LHCN-M2 (cell line): ENCODE measurements around the gene EPN3. TPM values are rescaled to one million over a fixed set of nuclear protein-coding genes. Genes with fewer than 3 reads are reported as not detected.
A peak's percentile ranks its signal among the peaks of the same experiment; 100 is the strongest.

ENCODE experiments used
- DNase-seq: peaks from one replicate; pipeline ENCODE4 v3.0.0-alpha.2; 2012; ENCODE audit warnings: low read depth
- total RNA-seq: library from RNA; depleted of rRNA; stranded (reverse); fragments of >200 nt; gene quantifications from 2 replicates; pipeline ENCODE4 v1.2.3, GENCODE V29; 2014

EPN3 gene
- total RNA-seq, 1 experiment from 2014 or later: 0.11 TPM

DNA sequence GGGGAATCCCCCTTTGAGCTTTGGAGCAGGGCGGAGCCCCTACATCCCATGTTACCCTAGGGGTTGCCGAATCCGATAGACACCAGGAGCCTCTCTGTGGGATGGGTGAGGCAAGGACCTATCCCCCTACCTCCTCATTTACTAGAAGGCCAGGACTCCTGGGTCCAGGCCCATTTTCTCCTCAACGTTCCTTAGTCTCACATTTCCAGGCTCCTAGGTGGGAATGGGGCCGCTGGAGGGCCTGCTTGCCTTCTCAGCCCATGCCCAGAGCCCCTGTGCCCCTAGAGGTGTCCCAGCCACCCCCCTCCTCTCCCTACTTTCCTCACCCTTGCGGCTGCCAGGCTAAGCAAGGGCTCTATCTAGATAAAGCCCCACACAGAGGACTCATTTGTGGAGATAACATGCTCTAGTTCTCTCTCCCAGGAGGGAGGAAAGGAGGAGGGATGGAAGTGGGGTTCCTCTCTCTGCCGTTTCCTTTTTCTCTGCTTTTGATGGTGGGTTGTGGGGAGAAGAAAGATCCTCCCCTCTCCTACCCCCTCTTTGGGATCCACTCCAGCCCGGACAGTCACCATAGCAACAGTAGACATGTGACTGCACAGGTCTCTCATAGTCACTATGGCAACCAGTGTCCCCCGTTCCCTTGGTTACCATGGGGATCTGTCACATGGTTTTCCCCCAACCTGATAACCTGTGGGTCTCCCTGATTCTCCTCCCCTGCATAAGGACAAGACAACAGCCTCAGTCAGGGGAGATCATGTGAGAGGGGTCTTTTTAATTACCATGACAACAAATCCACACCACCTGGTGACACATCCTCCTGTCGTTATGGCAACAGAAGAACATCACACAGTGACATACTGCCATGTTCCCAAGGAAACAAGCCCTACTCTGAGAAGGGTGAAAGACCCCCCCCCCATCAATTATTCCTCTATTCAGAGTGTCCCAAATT is 33.1 kb downstream of the EPN3 start:
- peak; percentile 36 for DNase-seq

DNA sequence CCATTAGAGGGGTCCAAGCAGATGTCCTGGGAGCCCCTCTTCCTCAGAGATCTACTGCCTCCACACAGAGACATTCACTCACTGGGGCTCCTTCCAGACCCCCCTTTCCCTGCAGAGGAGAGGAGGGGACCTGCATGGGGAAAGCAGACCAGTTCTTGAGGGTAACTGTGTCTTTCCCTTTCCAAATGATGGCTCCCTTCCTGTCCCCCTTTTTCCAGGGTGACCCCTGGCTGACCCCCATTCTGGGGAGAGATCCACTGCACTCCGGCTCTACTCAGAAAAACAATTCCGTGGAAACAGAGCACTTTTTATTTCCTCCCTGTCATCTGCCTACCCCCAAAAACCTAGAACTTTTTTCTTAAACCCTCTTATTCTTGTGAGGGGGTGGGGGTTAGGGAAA is 34.4 kb downstream of the EPN3 start:
- DNase-seq: no peak

DNA sequence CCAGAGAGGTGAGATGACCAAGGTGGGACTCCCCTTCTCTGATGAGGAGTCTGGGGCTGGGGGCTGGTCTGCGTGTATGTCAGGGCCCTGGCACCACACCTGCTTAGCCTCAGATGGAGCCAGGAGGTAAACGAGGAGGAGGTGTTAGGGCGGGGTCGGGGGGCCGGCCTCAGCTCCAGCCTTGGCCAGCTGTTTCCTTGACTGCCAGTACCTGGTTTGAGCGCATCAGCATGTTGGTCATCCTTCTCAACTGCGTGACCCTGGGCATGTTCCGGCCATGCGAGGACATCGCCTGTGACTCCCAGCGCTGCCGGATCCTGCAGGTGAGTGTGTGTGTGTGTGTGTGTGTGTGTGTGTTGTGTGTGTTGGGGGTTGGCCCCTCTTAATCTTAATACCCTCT is 36.1 kb downstream of the EPN3 start:
- DNase-seq: no peak

DNA sequence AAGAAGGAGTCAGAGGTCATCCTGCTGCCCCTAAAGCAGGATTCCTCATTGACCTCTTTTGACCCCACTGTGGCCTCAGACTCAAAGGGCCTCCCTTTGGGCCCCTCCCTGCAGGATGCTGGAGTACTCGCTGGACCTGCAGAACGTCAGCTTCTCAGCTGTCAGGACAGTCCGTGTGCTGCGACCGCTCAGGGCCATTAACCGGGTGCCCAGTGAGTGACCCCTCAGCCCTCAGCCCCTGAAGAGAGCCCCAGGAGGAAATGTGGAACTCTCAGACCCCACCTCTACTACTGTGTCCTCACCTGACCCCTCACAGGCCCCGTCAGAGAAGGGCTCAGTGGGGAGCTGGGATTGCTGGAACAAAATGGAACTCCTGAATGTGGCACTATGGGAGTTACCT is 37.1 kb downstream of the EPN3 start:
- DNase-seq: no peak

DNA sequence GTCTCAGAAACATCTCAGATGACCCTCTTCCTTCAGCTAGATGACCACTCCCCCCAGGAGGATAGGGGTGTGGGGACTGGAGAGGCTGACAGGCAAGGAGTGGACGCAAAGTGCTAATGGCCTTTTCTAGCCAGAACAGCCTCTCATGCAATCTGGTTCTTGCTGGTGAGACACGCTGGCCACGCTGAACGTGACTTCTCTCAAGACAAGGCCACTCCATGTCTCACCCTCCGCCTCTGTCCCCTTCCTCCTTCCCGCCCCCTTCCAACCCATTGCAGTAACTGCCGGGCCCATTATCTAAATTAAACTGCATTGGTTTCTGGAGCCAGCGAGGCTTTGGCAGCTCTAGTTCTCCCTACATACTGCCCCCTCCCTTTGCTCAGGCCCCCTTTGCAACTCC is 37.5 kb downstream of the EPN3 start:
- no peak for DNase-seq

DNA sequence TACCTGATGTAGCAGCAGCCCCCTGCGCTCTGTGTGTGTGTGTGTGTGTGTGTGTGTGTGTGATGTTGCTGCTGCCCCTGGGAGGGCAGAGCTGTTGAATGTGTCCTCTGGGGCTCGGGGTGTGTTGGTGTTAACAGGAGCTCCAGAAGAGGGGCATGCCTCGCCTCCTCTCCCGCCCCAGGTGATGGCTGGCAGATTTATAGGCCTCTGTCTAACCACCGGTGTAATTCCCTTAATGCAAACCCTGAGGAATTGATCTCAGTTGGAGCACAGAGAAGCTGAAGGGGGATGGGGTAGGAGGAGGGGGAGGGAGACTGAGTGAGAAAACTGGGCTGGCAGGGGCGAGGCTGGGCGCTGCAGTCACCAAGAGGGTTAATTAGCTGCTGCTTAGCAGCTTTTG is 38.0 kb downstream of the EPN3 start:
- DNase-seq: no peak

DNA sequence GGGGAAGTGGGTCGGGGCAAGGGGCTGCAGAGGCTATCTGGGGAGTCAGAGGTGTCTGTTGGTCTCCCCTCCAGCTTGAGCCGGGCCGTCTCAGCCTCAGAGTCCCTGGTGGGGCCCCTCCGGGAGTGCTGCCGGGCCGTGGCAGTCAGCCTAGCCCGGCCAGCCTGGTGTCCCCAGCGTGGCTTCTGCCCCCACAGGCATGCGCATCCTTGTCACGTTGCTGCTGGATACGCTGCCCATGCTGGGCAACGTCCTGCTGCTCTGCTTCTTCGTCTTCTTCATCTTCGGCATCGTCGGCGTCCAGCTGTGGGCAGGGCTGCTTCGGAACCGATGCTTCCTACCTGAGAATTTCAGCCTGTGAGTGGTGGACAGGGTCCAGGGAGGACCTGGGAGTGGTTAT is 39.1 kb downstream of the EPN3 start:
- no peak for DNase-seq

DNA sequence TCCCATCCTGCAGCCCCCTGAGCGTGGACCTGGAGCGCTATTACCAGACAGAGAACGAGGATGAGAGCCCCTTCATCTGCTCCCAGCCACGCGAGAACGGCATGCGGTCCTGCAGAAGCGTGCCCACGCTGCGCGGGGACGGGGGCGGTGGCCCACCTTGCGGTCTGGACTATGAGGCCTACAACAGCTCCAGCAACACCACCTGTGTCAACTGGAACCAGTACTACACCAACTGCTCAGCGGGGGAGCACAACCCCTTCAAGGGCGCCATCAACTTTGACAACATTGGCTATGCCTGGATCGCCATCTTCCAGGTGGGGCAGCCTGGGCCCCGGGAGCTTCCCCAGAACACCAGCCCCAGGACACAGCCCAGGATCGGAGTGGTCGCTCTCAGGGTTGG is 40.0 kb downstream of the EPN3 start:
- DNase-seq: no peak

DNA sequence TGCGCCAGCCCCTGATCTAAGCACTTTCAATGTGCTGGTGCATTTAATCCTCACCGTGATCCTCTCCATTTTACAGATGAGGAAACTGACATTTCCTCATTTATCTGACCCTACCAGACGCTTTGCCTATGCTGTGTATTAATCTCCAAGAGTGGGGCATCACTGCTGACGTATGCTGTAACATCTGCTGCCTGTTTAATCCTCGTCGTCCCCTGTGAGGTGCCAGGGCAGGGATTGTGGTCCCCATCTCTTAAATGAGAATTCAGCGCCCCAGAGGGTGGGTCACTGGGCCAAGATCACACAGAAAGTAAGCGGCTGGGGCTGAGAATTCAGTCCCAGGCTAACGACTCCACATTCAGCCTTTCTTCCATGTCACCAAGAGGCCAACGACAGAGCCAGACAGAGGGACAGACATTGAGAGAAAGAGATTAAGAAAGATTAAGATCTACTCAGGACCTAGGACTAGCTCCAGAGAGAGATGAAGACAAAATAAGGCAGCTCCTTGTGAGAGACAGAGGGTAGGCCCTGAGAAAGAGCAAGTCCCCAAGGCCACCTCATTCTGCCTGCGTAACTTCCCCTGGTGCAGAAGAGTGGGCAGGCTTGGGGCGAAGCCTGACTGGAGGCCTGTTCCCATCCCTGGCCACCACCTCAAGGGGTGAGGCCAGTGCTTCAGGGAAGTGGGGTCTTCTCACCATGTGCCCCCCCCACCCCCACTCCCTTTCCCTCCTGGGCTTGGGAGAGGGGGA is 41.5 kb downstream of the EPN3 start:
- no peak for DNase-seq

DNA sequence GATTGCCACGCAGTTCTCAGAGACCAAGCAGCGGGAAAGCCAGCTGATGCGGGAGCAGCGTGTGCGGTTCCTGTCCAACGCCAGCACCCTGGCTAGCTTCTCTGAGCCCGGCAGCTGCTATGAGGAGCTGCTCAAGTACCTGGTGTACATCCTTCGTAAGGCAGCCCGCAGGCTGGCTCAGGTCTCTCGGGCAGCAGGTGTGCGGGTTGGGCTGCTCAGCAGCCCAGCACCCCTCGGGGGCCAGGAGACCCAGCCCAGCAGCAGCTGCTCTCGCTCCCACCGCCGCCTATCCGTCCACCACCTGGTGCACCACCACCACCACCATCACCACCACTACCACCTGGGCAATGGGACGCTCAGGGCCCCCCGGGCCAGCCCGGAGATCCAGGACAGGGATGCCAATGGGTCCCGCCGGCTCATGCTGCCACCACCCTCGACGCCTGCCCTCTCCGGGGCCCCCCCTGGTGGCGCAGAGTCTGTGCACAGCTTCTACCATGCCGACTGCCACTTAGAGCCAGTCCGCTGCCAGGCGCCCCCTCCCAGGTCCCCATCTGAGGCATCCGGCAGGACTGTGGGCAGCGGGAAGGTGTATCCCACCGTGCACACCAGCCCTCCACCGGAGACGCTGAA is 43.2 kb downstream of the EPN3 start:
- no peak for DNase-seq

DNA sequence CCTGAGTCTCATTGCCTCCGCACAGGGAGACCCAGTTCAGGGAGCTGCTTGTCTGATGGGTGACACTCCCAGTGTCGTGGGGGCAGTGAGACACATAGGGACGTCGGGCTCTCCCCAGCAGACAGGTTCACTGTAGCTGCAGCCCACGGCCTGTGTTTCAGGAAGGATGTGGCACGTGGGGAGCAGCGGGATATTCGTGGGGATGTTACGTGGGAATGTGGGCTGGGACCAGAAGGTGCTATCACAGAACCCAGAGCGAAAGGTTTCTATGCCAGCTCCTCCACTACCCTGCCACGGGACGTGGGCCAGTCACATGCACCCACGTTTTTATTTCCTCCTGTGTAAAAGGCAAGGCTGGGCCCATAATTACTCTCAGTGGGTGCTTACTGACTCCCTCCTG is 44.3 kb downstream of the EPN3 start:
- DNase-seq: no peak

DNA sequence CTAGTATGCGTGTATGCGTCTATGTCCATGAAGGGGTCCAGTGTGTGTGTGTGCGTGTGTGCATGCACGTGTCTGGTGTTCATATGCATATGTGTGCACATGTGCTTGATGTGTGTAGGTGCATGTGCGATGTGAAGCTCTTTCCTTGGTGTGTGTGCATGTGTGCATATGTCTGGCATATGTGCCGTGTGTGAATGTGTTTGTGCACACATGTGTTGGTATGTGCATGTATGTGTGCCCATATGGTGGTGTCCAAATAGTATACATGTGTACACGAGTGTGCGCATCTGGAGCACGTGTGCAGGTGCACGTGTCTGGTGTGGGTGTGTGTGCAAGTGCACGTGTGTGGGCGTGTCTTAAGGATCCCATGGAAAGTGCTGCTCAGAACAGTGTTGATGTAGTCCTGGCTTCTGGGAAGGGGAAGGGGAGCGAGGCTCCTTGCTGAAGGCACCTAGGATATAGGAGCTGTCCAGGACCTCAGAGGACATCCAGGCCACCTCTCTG is 45.0 kb downstream of the EPN3 start:
- no peak for DNase-seq

DNA sequence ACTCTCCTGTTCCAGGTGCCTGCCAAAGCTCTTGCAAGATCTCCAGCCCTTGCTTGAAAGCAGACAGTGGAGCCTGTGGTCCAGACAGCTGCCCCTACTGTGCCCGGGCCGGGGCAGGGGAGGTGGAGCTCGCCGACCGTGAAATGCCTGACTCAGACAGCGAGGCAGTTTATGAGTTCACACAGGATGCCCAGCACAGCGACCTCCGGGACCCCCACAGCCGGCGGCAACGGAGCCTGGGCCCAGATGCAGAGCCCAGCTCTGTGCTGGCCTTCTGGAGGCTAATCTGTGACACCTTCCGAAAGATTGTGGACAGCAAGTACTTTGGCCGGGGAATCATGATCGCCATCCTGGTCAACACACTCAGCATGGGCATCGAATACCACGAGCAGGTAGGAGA is 45.6 kb downstream of the EPN3 start:
- no peak for DNase-seq

DNA sequence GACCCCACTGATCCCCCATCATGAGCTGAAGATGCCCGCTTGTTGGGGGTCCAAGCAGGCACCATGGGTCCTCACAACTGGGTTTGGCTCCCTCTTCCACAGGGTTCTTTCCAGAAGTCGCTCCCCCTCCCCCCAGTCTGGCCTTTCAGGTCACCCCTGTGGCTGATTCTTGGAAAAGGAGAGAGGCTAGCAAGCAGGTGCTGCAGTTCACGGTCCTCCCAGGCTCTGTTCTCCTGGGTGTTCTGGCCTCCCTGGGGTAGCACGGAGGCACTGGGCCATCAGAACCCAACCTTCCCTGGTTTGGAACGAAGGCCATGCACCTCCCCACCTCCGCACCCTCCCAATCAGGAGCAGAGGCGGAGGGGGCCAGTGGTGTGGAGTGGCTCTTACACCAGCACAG is 46.9 kb downstream of the EPN3 start:
- no peak for DNase-seq

DNA sequence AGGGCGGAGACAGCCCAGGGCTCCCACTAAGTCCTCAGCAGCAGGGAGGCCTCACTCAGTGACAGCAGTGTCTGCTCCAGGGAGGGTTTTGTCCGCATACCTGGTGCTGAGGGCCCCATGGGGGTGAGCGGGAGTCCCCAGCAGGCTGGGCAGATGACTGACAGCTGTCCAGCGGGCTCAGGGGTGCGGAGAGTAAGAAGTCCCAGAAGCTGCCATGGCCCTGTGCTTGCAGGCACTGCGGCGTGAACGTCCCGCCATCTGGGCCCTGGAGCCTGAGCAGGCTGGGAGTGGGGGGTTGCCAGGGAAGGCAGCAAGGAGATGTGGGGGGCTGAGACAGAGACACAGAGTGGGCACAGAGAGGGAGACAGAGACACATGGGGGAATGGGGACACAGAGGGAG is 48.1 kb downstream of the EPN3 start:
- no peak for DNase-seq

DNA sequence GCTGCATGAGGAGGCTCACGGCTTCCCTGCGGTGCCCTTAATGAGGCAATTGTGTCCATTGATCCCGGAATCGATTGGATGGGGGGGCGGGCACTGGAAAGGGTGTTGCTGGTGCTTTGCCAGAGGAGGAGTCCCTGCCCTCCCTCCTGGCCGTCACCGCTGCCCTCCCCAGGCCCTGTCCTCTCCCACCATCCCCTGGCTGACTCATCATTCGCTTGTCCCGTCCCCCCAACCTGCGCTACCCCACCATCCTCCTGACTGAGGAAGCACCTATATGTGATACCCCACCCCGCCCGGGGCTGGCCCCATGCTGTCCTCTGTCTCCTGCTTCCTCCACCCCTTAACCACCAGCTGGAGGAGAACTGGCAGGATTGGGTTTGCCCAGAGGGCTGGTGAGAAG is 48.8 kb downstream of the EPN3 start:
- DNase-seq: no peak

DNA sequence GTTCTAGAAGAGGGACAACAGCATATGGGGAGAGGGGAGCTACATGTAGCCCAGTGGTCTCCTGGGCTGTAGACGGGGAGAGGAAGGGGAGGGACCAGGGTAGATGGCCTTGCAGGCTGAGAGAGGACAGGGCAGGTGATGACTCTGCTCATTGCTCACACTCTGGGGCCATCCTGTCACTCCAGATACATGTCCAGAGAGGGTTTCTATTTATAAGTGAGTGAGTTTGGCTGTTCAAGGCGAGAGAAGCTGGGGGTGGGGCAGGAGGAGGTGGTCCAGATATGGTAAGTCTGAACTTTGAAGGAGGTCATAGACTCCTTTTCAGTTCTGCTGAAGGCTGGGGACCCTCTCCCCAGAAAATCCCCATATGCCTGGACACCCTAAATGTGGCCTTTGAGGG is 50.2 kb downstream of the EPN3 start:
- no peak for DNase-seq

DNA sequence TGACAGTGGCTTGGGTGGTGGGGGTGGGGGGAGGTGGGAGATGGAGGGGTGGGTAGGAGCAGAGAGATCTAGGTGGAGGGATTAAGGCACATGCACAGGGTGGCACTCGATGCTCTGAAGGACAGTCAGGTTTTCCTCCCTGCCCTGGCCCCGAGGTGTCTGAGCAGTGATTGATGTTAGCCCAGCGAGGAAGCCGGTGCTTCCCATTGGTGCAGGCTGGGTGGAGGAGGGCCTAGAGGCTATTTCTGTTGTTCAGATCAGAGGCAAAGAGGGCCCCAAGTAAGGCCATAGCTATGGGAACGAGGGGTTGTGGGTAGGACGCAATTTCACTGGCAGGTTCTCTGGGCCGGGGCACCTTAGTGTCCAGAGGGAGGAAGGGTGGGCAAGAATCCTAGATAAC is 51.1 kb downstream of the EPN3 start:
- DNase-seq: no peak

DNA sequence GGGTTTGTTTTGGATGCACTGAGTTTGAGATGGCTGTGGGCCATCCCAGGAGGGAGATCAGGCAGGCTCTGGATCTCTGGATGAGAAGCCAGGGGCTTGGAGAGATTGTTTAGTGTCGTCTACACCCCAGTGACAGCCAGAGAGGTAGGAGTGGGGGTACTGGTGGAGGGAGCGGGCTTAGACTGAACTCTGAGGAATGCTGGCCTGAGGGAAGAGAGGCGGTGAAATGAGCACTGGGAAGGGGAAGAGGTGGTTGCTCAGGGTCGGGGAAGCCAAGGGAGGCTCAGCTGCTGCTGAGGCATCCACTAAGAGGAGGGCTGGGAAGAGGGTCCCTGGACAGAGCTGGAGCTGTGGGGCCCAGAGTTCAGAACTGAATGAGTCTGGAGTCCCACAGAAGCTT is 51.6 kb downstream of the EPN3 start:
- DNase-seq: no peak

DNA sequence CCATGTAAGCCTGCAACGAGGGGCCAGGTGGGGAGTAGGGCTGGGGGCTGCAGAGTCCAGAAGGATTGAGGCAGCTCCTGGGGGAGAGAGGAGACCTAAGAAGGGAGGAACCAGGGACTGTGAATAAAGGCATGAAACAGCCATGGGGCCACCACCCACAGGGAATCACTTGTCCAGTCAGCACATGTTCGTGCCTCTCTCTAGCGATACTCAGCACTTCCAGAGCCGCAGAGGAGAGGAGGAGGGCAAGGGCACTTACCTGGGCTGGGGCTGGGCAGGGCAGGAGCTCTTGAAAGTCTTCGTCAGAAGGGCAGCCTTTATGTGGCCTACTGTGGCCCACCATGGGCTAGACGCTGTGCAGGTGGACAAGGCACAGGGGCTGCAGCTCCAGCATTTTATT is 52.2 kb downstream of the EPN3 start:
- no peak for DNase-seq

DNA sequence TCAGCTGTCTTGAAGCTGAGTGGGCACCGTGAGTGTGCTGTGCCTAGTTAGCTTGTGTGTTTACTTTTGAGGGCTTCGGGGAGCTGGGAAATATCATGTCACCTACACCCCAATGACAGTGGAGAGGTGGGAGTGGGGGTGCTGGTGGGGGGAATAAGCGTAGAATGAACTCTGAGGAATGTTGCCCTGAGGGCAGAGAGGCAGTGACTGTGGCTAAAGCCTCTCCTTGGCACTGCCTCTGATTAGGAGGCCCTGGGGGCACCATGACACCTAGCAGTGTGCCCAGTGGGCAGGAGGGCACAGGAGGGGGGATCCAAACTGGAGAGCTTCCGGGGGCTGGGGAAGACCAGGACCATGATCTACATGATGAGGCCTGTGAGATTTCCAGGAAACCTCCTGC is 52.8 kb downstream of the EPN3 start:
- no peak for DNase-seq

DNA sequence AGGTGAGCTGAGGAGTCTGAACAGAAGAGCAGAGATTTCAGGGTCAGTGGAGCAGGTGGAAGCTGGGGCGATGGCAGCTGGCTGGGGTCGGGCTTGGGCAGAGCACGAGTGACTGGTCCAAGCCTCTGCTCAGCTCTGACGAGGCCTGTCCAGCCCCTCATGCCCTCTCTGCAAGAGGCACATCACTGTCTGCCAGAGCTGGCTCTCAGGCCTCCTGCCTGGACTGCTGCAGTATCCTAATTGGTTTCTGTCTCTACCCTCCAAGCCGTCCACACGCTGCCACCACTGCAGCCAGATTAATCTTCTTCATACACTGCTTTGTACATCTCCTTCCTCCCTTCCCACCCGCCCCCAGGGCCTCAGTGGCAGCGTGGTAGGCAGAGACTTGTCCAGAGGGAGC is 53.4 kb downstream of the EPN3 start:
- no peak for DNase-seq
